ENCODE results near the gene ST3GAL6.
"Not testable (repeated sequence)": the region's sequence is repeated elsewhere in the genome, so short reads cannot be mapped to it uniquely, and the experiment has no call there.

Gene ST3GAL6

GRCh38 chr3:98805571-98805970 is 42.4 kb downstream of the ST3GAL6 start:
- no peak for DNase-seq (ENCODE audit: low spot score)

GRCh38 chr3:98806521-98806920 is 43.4 kb downstream of the ST3GAL6 start:
- DNase-seq (ENCODE audit: low spot score), result no peak

DNA sequence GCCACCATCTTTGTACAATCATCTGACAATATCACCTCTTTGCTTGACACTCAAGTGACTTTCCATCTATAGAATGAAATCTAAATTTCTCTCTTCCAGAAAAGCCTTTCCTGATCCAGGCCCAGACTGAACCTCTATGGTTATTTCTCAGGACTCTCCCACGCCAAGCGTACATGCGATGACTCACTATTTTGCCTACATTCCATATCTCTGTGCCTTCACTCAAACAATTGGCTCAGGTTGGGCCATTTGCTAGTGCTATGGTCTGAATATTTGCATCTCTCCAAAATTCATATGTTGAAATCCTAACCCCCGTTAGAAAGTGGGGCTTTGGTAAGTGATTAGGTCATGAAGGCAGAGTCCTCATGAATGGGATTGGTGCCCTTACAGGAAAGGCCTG is 43.9 kb downstream of the ST3GAL6 start:
- no peak for DNase-seq (ENCODE audit: low spot score)

- DNase-seq (ENCODE audit: low spot score), result no peak
Measured at GRCh38 chr3:98807561-98807960, 44.4 kb downstream of the ST3GAL6 start.

DNA sequence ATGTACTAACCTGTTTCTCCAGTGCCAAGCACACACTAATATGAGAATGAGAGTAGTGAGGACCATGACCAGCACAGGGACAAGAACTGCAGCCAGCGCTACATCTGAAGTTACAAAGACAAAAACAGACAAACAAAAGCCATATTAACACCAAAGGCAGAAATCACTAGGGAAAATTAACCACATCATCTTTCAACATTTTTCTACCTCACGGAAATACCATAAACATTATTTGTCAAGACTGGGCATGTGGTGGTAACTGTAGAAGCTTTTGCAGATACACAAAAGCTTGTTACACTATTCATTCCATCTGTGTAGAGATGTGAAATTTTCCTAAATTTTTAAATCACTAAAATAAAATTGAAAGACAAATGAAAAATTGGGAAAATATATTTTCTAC is 44.9 kb downstream of the ST3GAL6 start:
- no peak for DNase-seq (ENCODE audit: low spot score)

GRCh38 chr3:98809557-98809956 is 46.4 kb downstream of the ST3GAL6 start:
- DNase-seq (ENCODE audit: low spot score), result no peak

- DNase-seq (ENCODE audit: low spot score), result no peak
Measured at GRCh38 chr3:98811048-98811447, 47.9 kb downstream of the ST3GAL6 start.

DNA sequence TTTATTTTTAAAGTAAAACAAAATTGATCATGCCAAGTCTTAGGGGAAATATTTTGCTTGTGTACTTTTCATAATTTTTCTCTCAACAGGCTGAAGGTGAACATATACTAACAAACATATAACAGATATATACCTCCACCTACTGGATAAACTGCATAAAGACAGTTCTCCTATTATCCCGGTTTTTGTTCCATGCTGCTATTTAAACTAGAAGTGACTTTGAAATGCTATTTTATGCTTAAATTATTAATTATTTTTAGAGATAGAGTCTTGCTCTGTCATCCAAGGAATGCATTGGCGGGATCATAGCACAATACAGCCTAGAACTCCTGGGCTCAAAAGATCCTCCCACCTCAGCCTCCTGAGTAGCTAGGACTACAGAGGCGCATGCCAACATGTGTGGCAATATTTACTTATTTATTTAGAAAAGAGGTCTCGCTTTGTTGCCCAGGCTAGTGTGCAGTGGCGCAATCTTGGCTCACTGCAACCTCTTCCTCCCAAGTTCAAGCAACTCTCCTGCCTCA is 49.8 kb downstream of the ST3GAL6 start:
- no peak for DNase-seq (ENCODE audit: low spot score)

GRCh38 chr3:98814817-98815420 is 51.8 kb downstream of the ST3GAL6 start:
- no peak for DNase-seq (ENCODE audit: low spot score)

DNA sequence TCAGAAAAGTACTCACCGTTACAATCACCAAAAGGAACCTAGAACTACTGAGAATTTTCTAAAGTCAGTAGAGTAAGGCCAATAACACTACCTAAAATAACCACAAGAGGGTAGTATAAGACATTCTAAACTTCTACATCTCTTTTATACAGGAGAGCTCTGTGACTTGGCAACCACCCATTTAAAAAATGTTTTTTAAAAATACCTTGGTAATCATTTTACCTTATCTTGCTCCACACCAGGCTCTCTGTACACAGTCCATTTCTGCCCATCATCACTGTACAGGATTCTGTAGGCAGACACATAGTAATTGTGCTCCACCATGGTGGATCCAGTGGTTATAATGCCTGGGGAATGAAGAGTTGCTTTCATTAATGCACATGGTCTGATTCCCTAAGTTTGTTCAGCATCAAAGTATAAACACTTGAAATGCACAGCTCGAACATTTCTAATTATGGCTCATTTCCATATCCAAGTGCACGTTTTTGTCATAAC is 54.5 kb downstream of the ST3GAL6 start:
- DNase-seq (ENCODE audit: low spot score), result peak; percentile 12

GRCh38 chr3:98821063-98821462 is 57.9 kb downstream of the ST3GAL6 start:
- DNase-seq (ENCODE audit: low spot score), result no peak

- DNase-seq (ENCODE audit: low spot score), result no peak
Measured at GRCh38 chr3:98823791-98824190, 60.7 kb downstream of the ST3GAL6 start.

DNA sequence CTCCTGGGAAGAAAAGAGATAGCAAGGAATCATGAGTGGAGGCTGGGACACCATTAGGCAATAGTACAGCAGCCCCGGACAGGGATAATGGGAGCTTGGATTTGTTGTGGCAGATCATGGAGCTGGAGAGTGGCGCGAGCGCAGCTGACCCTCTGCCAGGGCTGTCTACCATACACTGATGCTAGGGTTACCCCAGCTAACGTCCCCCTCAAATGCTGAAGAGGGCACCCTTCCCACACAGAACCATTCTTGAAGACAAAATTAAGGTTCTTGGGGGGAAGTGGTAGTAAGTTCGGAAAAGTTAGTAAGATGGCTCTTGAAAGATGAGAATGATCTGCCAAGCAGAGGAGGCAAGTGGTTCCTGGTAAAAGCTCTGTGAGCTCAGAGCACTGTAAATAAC is 61.1 kb downstream of the ST3GAL6 start:
- no peak for DNase-seq (ENCODE audit: low spot score)

GRCh38 chr3:98826126-98826525 is 63.0 kb downstream of the ST3GAL6 start:
- DNase-seq (ENCODE audit: low spot score), result no peak

- DNase-seq (ENCODE audit: low spot score), result no peak
Measured at GRCh38 chr3:98827221-98827920, 64.2 kb downstream of the ST3GAL6 start.

DNA sequence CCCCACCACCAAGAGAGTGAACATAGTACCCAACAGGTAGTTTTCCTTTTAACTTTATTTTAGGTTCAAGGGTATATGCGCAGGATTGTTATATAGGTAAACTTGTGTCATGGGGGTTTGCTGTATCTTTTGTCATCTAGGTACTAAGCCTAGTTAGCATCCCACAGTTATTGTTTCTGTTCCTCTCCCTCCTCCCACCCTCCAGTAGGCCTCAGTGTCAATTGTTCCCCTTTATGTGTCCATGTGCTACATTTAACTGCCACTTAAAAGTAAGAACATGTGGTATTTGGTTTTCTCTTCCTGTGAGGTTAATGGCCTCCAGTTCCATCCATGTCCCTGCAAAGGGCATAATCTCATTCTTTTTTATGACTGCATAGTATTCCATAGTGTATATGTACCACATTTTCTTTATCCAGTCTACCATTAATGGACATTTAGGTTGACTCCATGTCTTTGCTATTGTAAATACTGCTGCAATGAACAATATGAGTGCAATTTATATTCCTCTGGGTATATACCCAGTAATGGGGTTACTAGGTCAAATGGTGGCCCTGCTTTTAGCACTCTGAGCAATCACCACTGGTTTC is 66.2 kb downstream of the ST3GAL6 start:
- DNase-seq (ENCODE audit: low spot score), result no peak

- DNase-seq (ENCODE audit: low spot score), result not testable (repeated sequence)
Measured at GRCh38 chr3:98831060-98831459, 67.9 kb downstream of the ST3GAL6 start.

DNA sequence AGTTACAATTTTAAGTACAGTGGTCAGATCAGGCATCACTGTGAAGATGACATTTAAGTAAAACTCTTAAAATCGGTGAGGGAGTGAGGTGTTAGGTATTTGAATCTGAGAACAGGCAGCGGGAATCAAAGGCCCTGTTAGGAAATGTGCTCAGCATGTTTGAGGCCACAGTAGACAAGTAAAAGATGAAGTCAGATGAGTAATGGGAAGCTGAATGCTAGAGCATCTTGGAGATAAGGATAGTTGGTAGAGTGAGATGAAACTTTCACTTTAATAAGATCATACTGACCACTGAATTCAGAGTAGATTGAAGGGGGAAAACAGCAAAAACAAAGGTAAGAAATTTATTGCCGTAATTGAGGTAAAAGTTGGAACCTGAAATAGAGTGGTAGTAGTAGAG is 76.7 kb downstream of the ST3GAL6 start:
- no peak for DNase-seq (ENCODE audit: low spot score)

DNA sequence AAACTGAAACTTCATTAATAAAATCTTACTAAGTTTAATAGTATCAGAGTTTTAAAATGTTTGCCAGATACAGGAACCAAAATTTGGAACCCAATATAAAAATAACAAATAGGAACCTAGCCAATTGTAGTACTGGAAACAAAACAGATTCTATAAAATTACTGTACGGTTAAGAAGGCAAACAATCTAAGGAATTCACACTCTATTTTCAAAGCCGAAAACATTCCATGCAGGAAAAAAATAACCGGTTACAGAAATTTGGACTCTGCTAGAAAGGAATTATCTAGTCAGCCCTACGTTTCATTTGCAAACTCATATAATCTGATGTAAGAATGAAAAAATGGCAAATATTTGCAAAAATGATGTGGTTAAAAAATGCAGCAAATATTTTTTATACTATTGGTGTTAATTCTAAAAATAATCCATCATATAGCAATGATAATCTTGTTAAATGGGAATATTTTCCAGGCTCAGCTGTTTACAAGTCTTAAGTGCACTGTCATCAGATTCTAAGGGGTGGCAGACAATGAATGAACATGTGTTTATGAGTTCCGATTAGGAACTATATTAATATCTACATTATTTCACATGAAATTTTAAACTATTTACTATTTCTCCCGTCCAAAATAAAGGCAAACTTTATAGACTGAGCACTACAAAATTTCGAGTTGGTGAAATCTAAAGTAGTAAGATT is 80.3 kb downstream of the ST3GAL6 start:
- no peak for DNase-seq (ENCODE audit: low spot score)

Measured in CD4-positive, alpha-beta T cell treated with Interleukin-6 at 100 ng/mL for 8 hours (primary cell).